ENCODE data around the gene BRD2.

DNA sequence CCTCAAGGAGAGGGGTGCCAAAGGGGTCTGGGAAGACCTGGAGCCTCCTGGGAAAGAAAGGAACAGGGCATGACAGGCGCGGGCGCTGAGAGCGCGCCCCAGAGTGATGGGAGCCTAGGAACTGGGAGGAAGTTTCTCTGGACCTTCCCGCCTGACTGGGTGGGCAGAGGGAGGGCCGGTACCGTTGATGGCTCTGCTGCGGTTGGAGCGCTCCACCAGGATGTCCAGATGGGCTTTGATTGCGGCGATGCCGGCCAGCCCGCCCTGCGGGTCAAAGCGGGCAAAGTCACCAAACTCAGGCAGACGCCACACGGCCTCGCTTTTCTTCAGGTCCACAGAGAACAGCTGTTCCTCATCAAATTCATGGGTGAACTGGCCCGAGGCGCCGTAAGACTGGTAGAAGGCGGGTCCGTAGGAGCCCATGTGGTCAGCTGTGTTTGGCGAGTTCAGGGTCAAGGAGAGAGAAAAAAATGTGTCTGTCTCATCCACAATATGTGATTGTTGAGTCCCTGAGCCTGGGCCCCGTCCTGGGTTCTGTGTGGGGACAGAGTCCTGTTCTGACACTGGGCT lies 39.5 kb downstream of the BRD2 start:
- TF ChIP-seq, protein P1, sequence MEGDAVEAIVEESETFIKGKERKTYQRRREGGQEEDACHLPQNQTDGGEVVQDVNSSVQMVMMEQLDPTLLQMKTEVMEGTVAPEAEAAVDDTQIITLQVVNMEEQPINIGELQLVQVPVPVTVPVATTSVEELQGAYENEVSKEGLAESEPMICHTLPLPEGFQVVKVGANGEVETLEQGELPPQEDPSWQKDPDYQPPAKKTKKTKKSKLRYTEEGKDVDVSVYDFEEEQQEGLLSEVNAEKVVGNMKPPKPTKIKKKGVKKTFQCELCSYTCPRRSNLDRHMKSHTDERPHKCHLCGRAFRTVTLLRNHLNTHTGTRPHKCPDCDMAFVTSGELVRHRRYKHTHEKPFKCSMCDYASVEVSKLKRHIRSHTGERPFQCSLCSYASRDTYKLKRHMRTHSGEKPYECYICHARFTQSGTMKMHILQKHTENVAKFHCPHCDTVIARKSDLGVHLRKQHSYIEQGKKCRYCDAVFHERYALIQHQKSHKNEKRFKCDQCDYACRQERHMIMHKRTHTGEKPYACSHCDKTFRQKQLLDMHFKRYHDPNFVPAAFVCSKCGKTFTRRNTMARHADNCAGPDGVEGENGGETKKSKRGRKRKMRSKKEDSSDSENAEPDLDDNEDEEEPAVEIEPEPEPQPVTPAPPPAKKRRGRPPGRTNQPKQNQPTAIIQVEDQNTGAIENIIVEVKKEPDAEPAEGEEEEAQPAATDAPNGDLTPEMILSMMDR (IDR thresholded peaks at IDR 0.05) = no peak
- TF ChIP-seq EZH2 (IDR thresholded peaks at IDR 0.05; ENCODE audit: borderline replicate concordance, insufficient read depth, low read depth, low read length, poor library complexity, severe bottlenecking) = no peak

All from B cell (primary cell).